CD14-positive monocyte (primary cell): ENCODE data around the gene CECR2. TPM values are rescaled to one million over a fixed set of nuclear protein-coding genes. Genes with fewer than 3 reads are reported as not detected.

Experiments
- DNase-seq, 3 donors: peaks; one replicate each; pipeline ENCODE4 v3.0.0-alpha.2; 2011 to 2022
- H2AFZ ChIP-seq: 2 replicates; pipeline ENCODE4 v1.6.0; 2012; ENCODE audit warnings: mild to moderate bottlenecking, low read depth, low read length, inconsistent platforms; ENCODE audit not compliant: insufficient read depth, poor library complexity, severe bottlenecking
- H3K27ac ChIP-seq, 2 donors: 1 replicate in 1 of 2; 2 replicates in 1 of 2; pipeline ENCODE4 v1.5.1; 2012 to 2013; ENCODE audit warnings: low read length in 2 of 2, control low read depth in 1 of 2, inconsistent platforms in 1 of 2, low read depth in 1 of 2, mild to moderate bottlenecking in 1 of 2
- H3K27me3 ChIP-seq, 2 donors: one replicate each; pipeline versions ENCODE4 v1.6.0 to v1.6.1; 2011 to 2013; ENCODE audit warnings: low read length in 2 of 2; ENCODE audit not compliant: control insufficient read depth in 2 of 2, insufficient read depth in 2 of 2
- H3K36me3 ChIP-seq, 2 donors: replicated peaks in 1 of 2; 1 replicate in 1 of 2; 2 replicates in 1 of 2; pipeline versions ENCODE4 v1.5.1 to v1.6.1; 2012 to 2013; ENCODE audit warnings: low read length in 2 of 2, control low read depth in 1 of 2, inconsistent platforms in 1 of 2, mild to moderate bottlenecking in 1 of 2; ENCODE audit not compliant: insufficient read depth in 2 of 2, control insufficient read depth in 1 of 2
- H3K4me1 ChIP-seq, 2 donors: 1 replicate in 1 of 2; 2 replicates in 1 of 2; pipeline versions ENCODE4 v1.5.1 to v1.6.1; 2012 to 2013; ENCODE audit warnings: low read length in 2 of 2, control low read depth in 1 of 2, inconsistent platforms in 1 of 2, mild to moderate bottlenecking in 1 of 2, moderate library complexity in 1 of 2; ENCODE audit not compliant: insufficient read depth in 2 of 2, control insufficient read depth in 1 of 2
- H3K4me2 ChIP-seq: replicated peaks from 2 replicates; pipeline ENCODE3; 2012; ENCODE audit warnings: low read length, moderate library complexity, mild to moderate bottlenecking; ENCODE audit not compliant: poor library complexity, severe bottlenecking; ENCODE audit errors: extremely low read depth
- H3K4me3 ChIP-seq, 3 experiments: fragments of 200-600 bp in 1 of 3; sonication (generic) in 1 of 3; replicated peaks in 1 of 3; 1 replicate in 2 of 3; 2 replicates in 1 of 3; pipeline ENCODE4 v1.5.1; 2011 to 2013; ENCODE audit warnings: low read length in 3 of 3, mild to moderate bottlenecking in 3 of 3, control low read depth in 2 of 3, low read depth in 2 of 3, inconsistent platforms in 1 of 3, moderate library complexity in 1 of 3
- H3K79me2 ChIP-seq: 2 replicates; pipeline ENCODE4 v1.6.0; 2012; ENCODE audit warnings: mild to moderate bottlenecking, control low read depth, inconsistent platforms, low read length, moderate library complexity; ENCODE audit not compliant: insufficient read depth
- H3K9ac ChIP-seq: 2 replicates; pipeline ENCODE4 v1.6.0; 2017; ENCODE audit warnings: low read length, mild to moderate bottlenecking; ENCODE audit not compliant: insufficient read depth, poor library complexity, severe bottlenecking
- H3K9me3 ChIP-seq, 2 donors: replicated peaks in 1 of 2; 1 replicate in 1 of 2; 2 replicates in 1 of 2; pipeline versions ENCODE4 v1.5.1 to v1.6.1; 2012 to 2013; ENCODE audit warnings: low read length in 2 of 2, control low read depth in 1 of 2; ENCODE audit not compliant: control insufficient read depth in 1 of 2, insufficient read depth in 1 of 2
- H4K20me1 ChIP-seq: 2 replicates; pipeline ENCODE4 v1.6.0; 2012; ENCODE audit warnings: mild to moderate bottlenecking, low read length, control low read depth, moderate library complexity; ENCODE audit not compliant: insufficient read depth
- H3K27ac Mint-ChIP-seq, 7 donors: one replicate each; pipeline ENCODE4 v1.8.0; 2020; ENCODE audit warnings: mild to moderate bottlenecking in 7 of 7, mixed read lengths in 7 of 7, moderate library complexity in 6 of 7, inconsistent platforms in 2 of 7
- H3K27me3 Mint-ChIP-seq, 3 donors: one replicate each; pipeline ENCODE4 v1.8.0; 2021 to 2022; ENCODE audit warnings: low read depth in 3 of 3, mild to moderate bottlenecking in 3 of 3, mixed read lengths in 3 of 3, moderate library complexity in 3 of 3, inconsistent platforms in 1 of 3
- H3K36me3 Mint-ChIP-seq, 2 donors: one replicate each; pipeline ENCODE4 v1.8.0; 2020; ENCODE audit warnings: mixed read lengths in 2 of 2, inconsistent platforms in 1 of 2, mild to moderate bottlenecking in 1 of 2
- H3K4me1 Mint-ChIP-seq: one replicate; pipeline ENCODE4 v1.8.0; 2020; ENCODE audit warnings: mild to moderate bottlenecking, mixed read lengths
- H3K4me3 Mint-ChIP-seq, 2 donors: one replicate each; pipeline ENCODE4 v1.8.0; 2020; ENCODE audit warnings: mild to moderate bottlenecking in 2 of 2, mixed read lengths in 2 of 2, moderate library complexity in 1 of 2
- H3K9me3 Mint-ChIP-seq, 7 donors: one replicate each; pipeline ENCODE4 v1.8.0; 2020 to 2022; ENCODE audit warnings: mixed read lengths in 7 of 7, mild to moderate bottlenecking in 6 of 7, moderate library complexity in 6 of 7, inconsistent platforms in 2 of 7
- CTCF ChIP-seq: fragments of 200-600 bp; IDR thresholded peaks from one replicate; pipeline ENCODE4 v1.8.0; 2022; ENCODE audit warnings: antibody characterized with exemption, mild to moderate bottlenecking
- WGBS: methylation state at CpG from one replicate; pipeline ENCODE4 v1.1.5; 2013; ENCODE audit warnings: missing lambda C conversion rate; ENCODE audit not compliant: insufficient coverage; 5-methylcytosine and 5-hydroxymethylcytosine counted together
- intact Hi-C, 2 donors: fragments of 100-400 bp; cut with micrococcal nuclease; formaldehyde crosslinking; loops; one replicate each; pipeline versions ENCODE4 v1.15.0 to v1.15.1; 2023
- polyA plus RNA-seq, 3 donors: library from polyadenylated mRNA; depleted of rRNA in 1 of 3; unstranded in 2 of 3; stranded (reverse) in 1 of 3; fragments of 300-500 nt in 2 of 3; fragments of >200 nt in 1 of 3; fragmentation: Illumina TruSeq in 2 of 3; gene quantifications; 1 replicate in 2 of 3; 2 replicates in 1 of 3; pipeline ENCODE4 v1.2.3, GENCODE V29; 2012 to 2021

The CECR2 gene
- polyA plus RNA-seq, 3 donors: 0.02 to 0.29 (median 0.24) TPM

DNA sequence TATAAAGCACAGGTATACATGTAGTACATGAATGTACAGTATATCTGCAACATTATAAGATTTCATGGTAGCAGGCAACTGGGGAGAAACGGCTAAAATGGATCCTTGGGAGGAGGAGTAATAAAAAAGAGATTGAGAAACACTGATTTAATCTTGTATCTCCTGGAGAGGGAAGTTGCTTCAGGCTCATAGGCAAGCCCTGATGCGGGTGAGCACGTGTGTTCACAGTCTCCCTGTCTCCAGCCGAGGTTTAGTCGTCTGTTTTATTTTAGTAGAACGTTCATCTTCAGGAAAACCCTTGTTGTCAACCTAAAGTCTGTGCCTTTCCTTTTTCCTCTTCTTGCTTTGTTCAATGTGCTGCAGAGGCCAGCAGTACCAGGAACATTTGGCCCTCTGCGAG, 172.2 kb downstream of the CECR2 start:
- H3K27me3 Mint-ChIP-seq: peaks cover 0 to 3% (median 1%) of the 10 kb centered on the region in 3 donors
- intact Hi-C loops: no loop called here
- Histone ChIP-seq H3K9me3 (no peaks in the 10 kb centered on the region), H3K4me3 (no peak overlapping the region), H3K4me1 (no peaks in the 10 kb centered on the region), H3K27ac (no peak overlapping the region), H3K4me2 (no peak overlapping the region), H3K27me3 (no peaks in the 10 kb centered on the region), H2AFZ (no peak overlapping the region), H3K36me3 (no peaks in the 10 kb centered on the region), H3K79me2 (no peaks in the 10 kb centered on the region), H3K9ac (no peak overlapping the region), H4K20me1 (no peaks in the 10 kb centered on the region)
- no peak overlapping the region for H3K27ac Mint-ChIP-seq
- H3K9me3 Mint-ChIP-seq: no peaks in the 10 kb centered on the region
- WGBS: 82% methylated on average over 6 of the region's 7 CpGs
- H3K4me3 Mint-ChIP-seq: no peak overlapping the region
- no peak for DNase-seq
- peaks cover 0 to 7% of the 10 kb centered on the region in 2 donors for H3K36me3 Mint-ChIP-seq
- no peaks in the 10 kb centered on the region for H3K4me1 Mint-ChIP-seq
- TF ChIP-seq CTCF: no peak

DNA sequence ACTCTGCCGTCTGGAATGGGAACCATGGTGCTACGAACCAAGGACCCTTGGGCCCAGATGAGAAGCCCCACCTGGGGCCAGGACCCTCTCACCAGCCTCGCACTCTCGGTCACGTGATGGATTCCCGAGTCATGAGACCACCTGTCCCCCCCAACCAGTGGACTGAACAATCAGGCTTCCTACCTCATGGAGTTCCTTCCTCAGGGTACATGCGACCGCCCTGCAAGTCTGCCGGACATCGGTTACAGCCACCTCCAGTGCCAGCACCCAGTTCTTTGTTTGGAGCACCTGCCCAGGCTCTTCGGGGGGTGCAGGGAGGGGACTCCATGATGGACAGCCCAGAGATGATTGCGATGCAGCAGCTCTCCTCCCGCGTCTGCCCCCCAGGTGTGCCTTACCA, 173.2 kb downstream of the CECR2 start:
- intact Hi-C loops: no loop called here
- Histone ChIP-seq H2AFZ (no peak overlapping the region), H3K79me2 (no peaks in the 10 kb centered on the region), H3K9me3 (no peaks in the 10 kb centered on the region), H3K4me3 (no peak overlapping the region), H3K27ac (no peak overlapping the region), H3K27me3 (no peaks in the 10 kb centered on the region), H3K9ac (no peak overlapping the region), H3K4me1 (no peaks in the 10 kb centered on the region), H3K4me2 (no peak overlapping the region), H4K20me1 (no peaks in the 10 kb centered on the region), H3K36me3 (no peaks in the 10 kb centered on the region)
- DNase-seq: no peak
- peaks cover 0 to 7% of the 10 kb centered on the region in 2 donors for H3K36me3 Mint-ChIP-seq
- H3K27me3 Mint-ChIP-seq: peaks cover 0 to 3% (median 1%) of the 10 kb centered on the region in 3 donors
- no peak overlapping the region for H3K4me3 Mint-ChIP-seq
- H3K9me3 Mint-ChIP-seq: no peaks in the 10 kb centered on the region
- 97% methylated on average over 13 of the region's 14 CpGs for WGBS
- no peak for TF ChIP-seq CTCF
- H3K4me1 Mint-ChIP-seq: no peaks in the 10 kb centered on the region
- no peak overlapping the region for H3K27ac Mint-ChIP-seq
